GM19023 (cell line): ENCODE data around the gene PRR23E.

ENCODE experiments used
- ATAC-seq: cut with Tn5 transposase; IDR thresholded peaks from one replicate; pipeline ENCODE4 v1.9.1; 2021; ENCODE audit warnings: mild to moderate bottlenecking, moderate library complexity; ENCODE audit not compliant: unreplicated experiment

The PRR23E gene

GRCh38 chr3:127183931-127184869, 8.7 kb upstream of the PRR23E start:
- no peak for ATAC-seq

GRCh38 chr3:127184870-127185216, 8.1 kb upstream of the PRR23E start:
- ATAC-seq, result no peak

GRCh38 chr3:127185268-127185667, 7.7 kb upstream of the PRR23E start:
- no peak for ATAC-seq

- no peak for ATAC-seq
Observed at GRCh38 chr3:127185962-127186674, 6.8 kb upstream of the PRR23E start.

- no peak for ATAC-seq
Observed at GRCh38 chr3:127187316-127187715, 5.6 kb upstream of the PRR23E start.

GRCh38 chr3:127193341-127193740, 410 bp downstream of the PRR23E start:
- ATAC-seq, result no peak

GRCh38 chr3:127193775-127194174, 844 bp downstream of the PRR23E start:
- no peak for ATAC-seq

GRCh38 chr3:127194601-127195187, 1.8 kb downstream of the PRR23E start:
- no peak for ATAC-seq

- ATAC-seq, result no peak
Observed at GRCh38 chr3:127195417-127195816, 2.5 kb downstream of the PRR23E start.

GRCh38 chr3:127196002-127196401, 3.1 kb downstream of the PRR23E start:
- ATAC-seq, result no peak

- no peak for ATAC-seq
Observed at GRCh38 chr3:127196466-127197299, 3.8 kb downstream of the PRR23E start.

GRCh38 chr3:127197300-127198189, 4.6 kb downstream of the PRR23E start:
- no peak for ATAC-seq

- no peak for ATAC-seq
Observed at GRCh38 chr3:127200086-127200691, 7.3 kb downstream of the PRR23E start.

- no peak for ATAC-seq
Observed at GRCh38 chr3:127203024-127203423, 10.1 kb downstream of the PRR23E start.

GRCh38 chr3:127204841-127205582, 12.1 kb downstream of the PRR23E start:
- ATAC-seq, result no peak

- no peak for ATAC-seq
Observed at GRCh38 chr3:127206154-127206553, 13.2 kb downstream of the PRR23E start.

- ATAC-seq, result no peak
Observed at GRCh38 chr3:127206611-127207516, 13.9 kb downstream of the PRR23E start.
